AG04449 (cell line): Measurements from ENCODE around the gene TMEM52.
"Not testable (repeated sequence)": the region's sequence is repeated elsewhere in the genome, so short reads cannot be mapped to it uniquely, and the experiment has no call there.

Experiments
- CTCF ChIA-PET: fragments of 350-600 bp; formaldehyde crosslinking; extraction: SDS; loops from one replicate; lab custom pipeline; 2021; ENCODE audit warnings: antibody characterized with exemption; lab: Yijun Ruan, JAX
- POLR2A ChIA-PET: fragments of 400-600, 350-600 bp; formaldehyde crosslinking; extraction: SDS; loops from one replicate; lab custom pipeline; 2020; ENCODE audit warnings: antibody characterized with exemption, inconsistent platforms; lab: Yijun Ruan, JAX
- DNase-seq: peaks from one replicate; pipeline ENCODE4 v3.0.0-alpha.2; 2010; ENCODE audit warnings: low read depth, low spot score
- H3K4me3 ChIP-seq: 2 replicates; pipeline ENCODE4 v1.5.1; 2011; ENCODE audit warnings: low read depth, mild to moderate bottlenecking, control low read depth, low read length
- CTCF ChIP-seq: IDR thresholded peaks from one replicate; pipeline ENCODE4 v1.5.1; 2011; ENCODE audit warnings: mild to moderate bottlenecking, moderate library complexity, low read length, control low read depth, inconsistent platforms; ENCODE audit not compliant: insufficient read depth; ENCODE audit errors: missing control alignments

TMEM52 gene

GRCh38 chr1:1938613-1939295 lies 19.7 kb upstream of the TMEM52 start:
- CTCF ChIA-PET: no interaction called here
- POLR2A ChIA-PET: no interaction called here
- TF ChIP-seq CTCF: no peak
- no peak for DNase-seq
- no peak overlapping the region for H3K4me3 ChIP-seq

- ChIA-PET CTCF (no interaction called here), POLR2A (no interaction called here)
- no peak overlapping the region for H3K4me3 ChIP-seq
- no peak for DNase-seq
- TF ChIP-seq CTCF: no peak
Observed at GRCh38 chr1:1938276-1938573, 19.1 kb upstream of the TMEM52 start.

- ChIA-PET POLR2A (no interaction called here), CTCF (no interaction called here)
- no peak for DNase-seq
- TF ChIP-seq CTCF: no peak
- no peak overlapping the region for H3K4me3 ChIP-seq
Observed at GRCh38 chr1:1937549-1938275, 18.6 kb upstream of the TMEM52 start.

- TF ChIP-seq CTCF: no peak
- POLR2A ChIA-PET: no interaction called here
- CTCF ChIA-PET: interaction anchor here (1.9 kb wide), 1 partner anchor 237 kb away, joined by 4 read pairs; no protein-coding TSS in a partner anchor
- no peak for DNase-seq
- no peak overlapping the region for H3K4me3 ChIP-seq
Observed at GRCh38 chr1:1937061-1937460, 18.0 kb upstream of the TMEM52 start.

GRCh38 chr1:1934848-1935247 lies 15.8 kb upstream of the TMEM52 start:
- DNase-seq, POLR2A ChIA-PET, H3K4me3 ChIP-seq: not testable (repeated sequence)
- CTCF ChIA-PET: interaction anchor here (1.9 kb wide), 1 partner anchor 240 kb away, joined by 4 read pairs; no protein-coding TSS in a partner anchor

GRCh38 chr1:1929639-1930545 lies 10.8 kb upstream of the TMEM52 start:
- TF ChIP-seq CTCF: no peak
- no peak overlapping the region for H3K4me3 ChIP-seq
- ChIA-PET CTCF (interaction anchor here (0.9 to 1.3 kb wide), 4 partner anchors 11 to 115 kb away, joined by 3 to 5 read pairs (median 4); no protein-coding TSS in a partner anchor), POLR2A (no interaction called here)
- no peak for DNase-seq
